Activated CD4-positive, alpha-beta memory T cell treated with anti-CD3 and anti-CD28 coated beads, Interleukin-2, amount 10 ng/mL, durations not matched to agents 7 days and 5 days (primary cell): ENCODE measurements around the gene MAD1L1. TPM values are rescaled to one million over a fixed set of nuclear protein-coding genes. Genes with fewer than 3 reads are reported as not detected.

ENCODE experiments used
- CTCF ChIA-PET: fragments of 350-600 bp; sonication (Branson Sonifier 250); formaldehyde crosslinking; loops from one replicate; lab custom pipeline; 2021; ENCODE audit warnings: antibody characterized with exemption, inconsistent platforms; lab: Charles Lee
- POLR2A ChIA-PET: fragments of 350-600 bp; sonication (Branson Sonifier 250); formaldehyde crosslinking; loops from one replicate; lab custom pipeline; 2021; ENCODE audit warnings: antibody characterized with exemption; lab: Charles Lee
- DNase-seq: peaks from one replicate; pipeline ENCODE4 v3.0.0-alpha.2; 2020
- H3K27ac Mint-ChIP-seq: one replicate; pipeline ENCODE4 v1.8.0; 2021; ENCODE audit warnings: mild to moderate bottlenecking, mixed read lengths
- H3K27me3 Mint-ChIP-seq: one replicate; pipeline ENCODE4 v1.8.0; 2021; ENCODE audit warnings: mixed read lengths
- H3K36me3 Mint-ChIP-seq: one replicate; pipeline ENCODE4 v1.8.0; 2021; ENCODE audit warnings: low read depth, mixed read lengths
- H3K4me1 Mint-ChIP-seq: one replicate; pipeline ENCODE4 v1.8.0; 2021; ENCODE audit warnings: mixed read lengths
- H3K4me3 Mint-ChIP-seq: one replicate; pipeline ENCODE4 v1.8.0; 2021; ENCODE audit warnings: mild to moderate bottlenecking, mixed read lengths
- H3K9me3 Mint-ChIP-seq: one replicate; pipeline ENCODE4 v1.8.0; 2021; ENCODE audit warnings: mixed read lengths
- total RNA-seq, 2 experiments: library from RNA; stranded (reverse); gene quantifications; one replicate each; pipeline ENCODE4 v1.2.3, GENCODE V29; 2021

Gene MAD1L1
- total RNA-seq, 2 experiments from 2014 or later, result 120 to 136 TPM

DNA sequence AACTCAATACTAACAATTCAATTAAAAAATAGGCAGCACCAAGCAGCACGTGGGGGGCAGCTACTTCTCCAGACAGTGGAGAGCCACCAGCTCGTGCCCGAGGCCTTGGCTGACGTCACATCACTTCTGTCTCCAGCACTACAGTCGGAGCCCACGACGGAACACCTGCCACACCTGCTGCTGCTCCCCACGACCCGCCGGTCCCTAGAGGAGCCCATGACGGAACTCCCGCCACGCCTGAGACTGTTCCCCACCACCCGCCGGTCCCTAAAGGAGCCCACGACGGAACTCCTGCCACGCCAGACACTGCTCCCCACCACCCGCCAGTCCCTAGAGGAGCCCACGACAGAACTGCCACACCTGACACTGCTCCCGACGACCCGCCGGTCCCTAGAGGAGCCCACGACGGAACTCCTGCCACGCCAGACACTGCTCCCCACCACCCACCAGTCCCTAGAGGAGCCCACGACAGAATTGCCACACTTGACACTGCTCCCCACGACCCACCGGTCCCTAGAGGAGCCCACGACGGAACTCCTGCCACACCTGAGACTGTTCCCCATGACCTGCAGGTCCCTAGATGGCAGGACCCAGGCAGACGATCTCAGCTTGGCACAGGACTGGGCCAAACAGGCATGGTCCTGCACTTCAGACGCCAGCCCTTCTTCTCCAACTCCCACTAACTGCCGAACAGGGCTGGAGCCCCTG is 304.7 kb downstream of the MAD1L1 start:
- Mint-ChIP-seq H3K36me3 (peaks cover 41% of the 10 kb centered on the region), H3K4me3 (no peak overlapping the region), H3K4me1 (peaks cover 42% of the 10 kb centered on the region), H3K9me3 (no peaks in the 10 kb centered on the region), H3K27ac (no peak overlapping the region), H3K27me3 (peaks cover 13% of the 10 kb centered on the region)
- CTCF ChIA-PET, result interaction anchor here (1.3 kb wide), 1 partner anchor 11 kb away, joined by 4 read pairs; no protein-coding TSS in a partner anchor
- POLR2A ChIA-PET, result interaction anchor here (1.5 kb wide), 1 partner anchor 13 kb away, joined by 3 read pairs; no protein-coding TSS in a partner anchor
- DNase-seq, result no peak

DNA sequence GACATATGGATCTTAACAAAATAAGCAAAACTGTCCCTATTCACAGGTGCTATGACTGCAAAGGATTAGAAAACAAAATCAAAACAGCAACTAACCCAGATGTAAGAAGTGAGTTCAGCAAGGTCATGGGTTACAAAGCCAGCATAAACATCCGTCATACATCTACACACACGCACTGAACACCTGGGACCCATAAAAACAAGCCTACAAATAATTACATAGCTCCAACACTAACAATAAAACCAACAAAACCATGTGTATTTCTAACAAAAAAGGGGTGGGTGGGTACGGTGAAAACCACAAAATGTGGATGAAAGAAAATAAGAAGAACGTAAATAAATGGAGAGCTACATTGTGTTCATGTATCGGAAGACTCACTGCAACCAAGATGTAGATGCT is 305.8 kb downstream of the MAD1L1 start:
- Mint-ChIP-seq H3K36me3 (peaks cover 40% of the 10 kb centered on the region), H3K27me3 (peaks cover 13% of the 10 kb centered on the region), H3K9me3 (no peaks in the 10 kb centered on the region), H3K4me1 (peaks cover 53% of the 10 kb centered on the region), H3K27ac (no peak overlapping the region), H3K4me3 (no peak overlapping the region)
- no peak for DNase-seq
- ChIA-PET POLR2A (interaction anchor here (1.2 to 1.8 kb wide), 4 partner anchors 13 to 196 kb away, joined by 3 to 13 read pairs (median 3); no protein-coding TSS in a partner anchor), CTCF (interaction anchor here (1.3 to 1.9 kb wide), 3 partner anchors 13 to 427 kb away, joined by 4 to 5 read pairs (median 5); no protein-coding TSS in a partner anchor)

DNA sequence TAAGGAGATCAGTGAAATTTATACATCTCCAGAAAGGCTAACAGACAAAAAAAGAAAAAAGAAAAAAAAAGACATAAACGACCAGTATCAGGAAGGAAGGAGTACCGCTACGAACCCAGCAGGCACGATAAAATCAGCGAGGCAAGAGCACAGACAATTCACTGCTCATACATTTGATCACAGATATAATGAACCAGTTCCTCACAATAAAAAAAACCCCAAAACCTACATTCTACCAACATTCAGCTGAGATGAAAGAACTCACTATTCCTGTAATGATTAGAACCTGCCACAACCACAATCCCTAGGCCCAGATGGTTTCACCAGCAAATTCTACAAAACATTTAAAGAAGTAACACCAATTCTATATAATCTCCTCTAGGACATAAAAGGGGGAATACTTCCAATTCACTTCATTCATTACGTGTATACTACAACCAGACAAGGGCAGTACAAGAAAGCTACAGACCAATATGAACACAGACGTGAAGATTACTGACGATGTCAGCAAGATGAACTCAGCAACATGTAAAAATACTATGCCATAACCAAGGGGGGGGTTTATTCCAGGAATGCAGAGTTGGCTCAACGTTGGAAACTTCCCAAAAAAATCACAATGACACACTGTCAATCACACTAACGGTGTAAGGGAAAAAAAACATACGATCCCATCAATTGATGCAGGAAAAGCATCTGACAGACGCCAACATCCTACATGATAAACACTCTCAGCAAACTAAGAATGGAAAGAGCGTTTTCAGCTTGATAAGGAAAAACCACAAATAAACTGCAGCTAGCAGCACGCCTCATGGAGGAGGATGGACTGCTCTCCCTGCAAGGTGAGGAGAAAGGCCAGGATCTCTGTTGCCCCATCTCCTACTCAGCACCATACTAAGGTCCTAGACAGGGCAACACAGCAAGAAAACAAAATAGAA is 306.5 kb downstream of the MAD1L1 start:
- Mint-ChIP-seq H3K4me3 (peak overlapping the region; percentile 34), H3K9me3 (no peaks in the 10 kb centered on the region), H3K27ac (peak overlapping the region; percentile 53), H3K27me3 (peaks cover 14% of the 10 kb centered on the region), H3K4me1 (peaks cover 55% of the 10 kb centered on the region), H3K36me3 (peaks cover 37% of the 10 kb centered on the region)
- ChIA-PET CTCF (interaction anchor here (0.5 to 1.9 kb wide), 4 partner anchors 13 to 851 kb away, joined by 3 to 5 read pairs (median 4); no protein-coding TSS in a partner anchor), POLR2A (interaction anchor here (0.7 to 1.8 kb wide), 5 partner anchors 10 to 196 kb away, joined by 3 to 13 read pairs (median 3); no protein-coding TSS in a partner anchor)
- peak; percentile 47 for DNase-seq

DNA sequence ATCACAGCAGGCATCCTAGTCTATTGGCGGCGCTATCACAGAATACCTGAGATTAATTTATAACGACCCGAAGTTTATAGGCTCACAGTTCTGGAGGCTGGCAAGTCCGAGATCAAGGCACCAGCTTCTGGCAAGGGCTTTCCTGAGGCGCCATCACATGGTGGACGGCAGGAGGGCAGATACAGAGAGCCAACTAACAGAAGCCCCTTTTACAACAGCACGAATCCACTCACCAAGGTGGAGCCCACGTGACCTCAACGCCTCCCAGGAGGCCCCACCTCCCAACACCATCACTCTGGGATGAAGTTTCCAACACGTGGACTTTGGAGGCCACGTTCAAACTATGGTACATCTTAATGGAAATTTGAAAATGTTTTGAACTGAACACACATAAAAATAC is 307.4 kb downstream of the MAD1L1 start:
- Mint-ChIP-seq H3K27me3 (peaks cover 14% of the 10 kb centered on the region), H3K9me3 (no peaks in the 10 kb centered on the region), H3K36me3 (peaks cover 38% of the 10 kb centered on the region), H3K4me1 (peaks cover 62% of the 10 kb centered on the region), H3K4me3 (peak overlapping the region; percentile 34), H3K27ac (peak overlapping the region; percentile 53)
- ChIA-PET CTCF (interaction anchor here (0.5 kb wide), 1 partner anchor 850 kb away, joined by 3 read pairs; no protein-coding TSS in a partner anchor), POLR2A (interaction anchor here (1.3 kb wide), 1 partner anchor 15 kb away, joined by 4 read pairs; no protein-coding TSS in a partner anchor)
- DNase-seq, result no peak

DNA sequence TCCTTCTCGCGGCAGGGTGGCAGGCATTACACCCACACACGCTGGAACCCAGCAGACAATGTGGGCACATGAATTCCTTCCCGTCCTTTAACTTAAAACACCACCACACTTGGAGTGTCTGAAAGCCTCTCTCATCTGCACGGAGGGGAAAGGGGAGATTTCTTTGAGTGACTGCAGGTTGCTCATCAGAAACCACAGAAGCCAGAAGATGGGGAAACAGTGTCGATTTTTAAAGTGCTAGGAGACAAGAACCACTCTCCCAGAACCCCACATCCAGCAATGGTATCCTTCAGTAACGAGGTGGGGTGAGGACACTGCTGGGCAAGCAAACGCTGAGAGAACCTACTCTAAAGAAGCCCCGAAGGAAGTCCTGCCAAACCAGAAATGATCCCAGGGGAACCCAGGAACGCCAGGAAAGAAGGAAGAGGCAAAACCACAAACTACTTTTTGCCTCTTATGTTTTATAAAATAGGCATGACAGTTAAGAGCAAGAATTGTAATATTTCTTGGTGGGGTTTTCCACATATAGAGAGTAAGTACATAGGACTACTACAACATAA is 308.4 kb downstream of the MAD1L1 start:
- Mint-ChIP-seq H3K36me3 (peaks cover 46% of the 10 kb centered on the region), H3K27me3 (peaks cover 18% of the 10 kb centered on the region), H3K9me3 (no peaks in the 10 kb centered on the region), H3K27ac (no peak overlapping the region), H3K4me1 (peaks cover 72% of the 10 kb centered on the region), H3K4me3 (no peak overlapping the region)
- CTCF ChIA-PET, result no interaction called here
- no peak for DNase-seq
- POLR2A ChIA-PET, result interaction anchor here (1.3 to 2.6 kb wide), 3 partner anchors 15 to 62 kb away, joined by 4 to 12 read pairs (median 5); no protein-coding TSS in a partner anchor

DNA sequence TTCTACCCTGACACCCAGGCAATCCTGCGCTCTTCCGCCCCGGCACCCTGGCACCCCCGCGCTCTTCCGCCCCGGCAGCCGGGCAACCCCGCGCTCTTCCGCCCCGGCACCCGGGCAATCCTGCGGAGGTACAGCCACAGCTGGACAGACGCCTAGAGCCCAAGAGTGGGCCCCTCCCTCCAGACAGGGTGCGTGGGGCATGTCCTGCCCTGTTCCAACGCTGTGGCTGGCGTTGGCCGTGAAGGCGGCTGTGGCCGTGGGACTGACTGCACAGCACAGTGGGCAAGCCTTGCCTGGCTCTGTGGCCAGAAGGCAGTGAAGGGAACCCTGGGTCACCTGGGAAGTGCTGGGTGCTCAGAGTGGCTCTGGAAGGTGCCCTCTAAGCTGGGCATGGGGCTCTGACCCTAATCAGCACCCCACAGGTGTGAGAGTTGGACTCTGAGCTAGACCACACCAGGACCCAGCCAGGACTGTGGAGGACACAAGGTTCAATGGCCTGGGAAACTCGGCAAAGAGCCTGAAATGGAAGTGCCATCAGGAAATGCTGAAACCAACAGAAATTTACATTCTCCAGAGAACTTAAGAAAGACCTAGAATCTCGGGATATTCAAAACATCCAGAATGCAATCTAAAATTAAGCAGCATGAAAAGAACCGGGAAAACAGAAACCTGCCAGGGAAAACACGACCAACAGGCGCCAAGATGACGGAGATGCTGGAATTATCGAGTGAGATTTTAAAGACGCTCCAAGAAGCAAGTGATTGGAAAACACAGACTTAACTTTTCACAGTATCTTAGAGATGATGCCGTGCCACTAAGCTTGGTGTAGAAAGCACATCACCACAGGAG is 309.1 kb downstream of the MAD1L1 start:
- Mint-ChIP-seq H3K4me1 (peaks cover 74% of the 10 kb centered on the region), H3K27me3 (peaks cover 18% of the 10 kb centered on the region), H3K36me3 (peaks cover 47% of the 10 kb centered on the region), H3K9me3 (no peaks in the 10 kb centered on the region), H3K27ac (no peak overlapping the region), H3K4me3 (no peak overlapping the region)
- ChIA-PET CTCF (no interaction called here), POLR2A (interaction anchor here (2.0 to 2.6 kb wide), 2 partner anchors 16 to 63 kb away, joined by 5 to 12 read pairs; no protein-coding TSS in a partner anchor)
- DNase-seq, result no peak

DNA sequence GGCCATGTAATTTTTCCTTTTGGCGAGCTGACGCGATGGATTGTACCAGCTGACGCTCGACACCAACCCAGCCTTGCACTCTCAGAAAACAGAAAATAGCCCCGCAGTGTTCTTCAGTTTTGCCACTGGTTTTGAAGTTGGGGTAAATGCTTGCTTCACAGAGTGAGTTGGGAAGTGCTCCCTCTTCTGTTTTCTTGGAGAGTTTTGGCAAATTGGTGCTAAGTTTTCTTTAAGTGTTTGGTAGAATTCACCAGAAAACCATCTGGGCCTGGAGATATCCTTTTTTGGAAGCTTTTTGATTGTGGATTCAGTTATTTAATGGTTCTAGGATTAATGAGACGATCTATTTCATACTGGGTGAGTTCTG is 309.9 kb downstream of the MAD1L1 start:
- no peak overlapping the region for H3K4me3 Mint-ChIP-seq
- H3K27me3 Mint-ChIP-seq, result peaks cover 13% of the 10 kb centered on the region
- DNase-seq, result no peak
- H3K27ac Mint-ChIP-seq, result no peak overlapping the region
- ChIA-PET CTCF (interaction anchor here (1.0 to 1.6 kb wide), 3 partner anchors 17 to 197 kb away, joined by 3 to 6 read pairs (median 3); no protein-coding TSS in a partner anchor), POLR2A (interaction anchor here (1.5 to 2.6 kb wide), 3 partner anchors 16 to 115 kb away, joined by 3 to 12 read pairs (median 5); no protein-coding TSS in a partner anchor)
- H3K36me3 Mint-ChIP-seq, result peaks cover 43% of the 10 kb centered on the region
- H3K9me3 Mint-ChIP-seq, result no peaks in the 10 kb centered on the region
- H3K4me1 Mint-ChIP-seq, result peaks cover 74% of the 10 kb centered on the region

DNA sequence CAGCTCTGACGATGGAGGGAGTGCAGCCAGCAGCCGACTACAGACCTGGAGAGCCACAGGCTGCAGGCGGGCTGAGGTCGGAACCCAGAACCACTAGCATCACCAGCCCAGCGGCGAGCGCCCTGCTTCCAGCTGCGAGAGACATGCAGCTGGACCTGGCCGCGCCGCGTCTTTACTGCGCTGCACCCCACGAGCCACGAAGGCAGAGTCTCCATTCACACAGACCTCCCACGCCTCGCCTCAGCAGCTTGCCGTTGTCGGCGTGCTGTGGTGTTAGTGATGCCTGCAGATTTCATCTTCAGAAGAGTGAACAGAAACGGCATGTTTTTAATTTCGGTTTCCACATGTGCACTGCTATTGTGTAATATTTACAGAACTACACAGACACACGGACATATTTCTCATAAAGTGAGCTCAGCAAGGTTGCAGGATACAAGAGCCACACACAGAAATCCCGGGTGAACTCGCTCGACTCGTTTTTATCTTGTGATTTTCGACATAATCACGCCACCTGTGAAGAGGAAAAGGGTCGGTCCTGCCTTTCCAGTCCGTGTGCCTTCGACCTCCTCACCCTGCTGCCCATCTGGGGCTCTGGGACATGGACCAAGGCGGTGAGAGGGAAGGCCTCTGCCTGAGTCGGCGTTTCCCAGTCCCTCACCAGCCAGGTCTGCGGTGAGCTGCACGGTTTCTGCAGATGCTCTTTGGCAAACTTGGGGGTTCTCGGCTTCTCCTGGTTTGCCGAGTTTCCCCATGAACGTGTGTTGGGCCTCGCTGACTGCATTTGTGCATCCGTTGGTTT is 310.5 kb downstream of the MAD1L1 start:
- peak; percentile 38 for DNase-seq
- H3K27ac Mint-ChIP-seq, result no peak overlapping the region
- peak overlapping the region; percentile 40 for H3K4me3 Mint-ChIP-seq
- H3K27me3 Mint-ChIP-seq, result peaks cover 13% of the 10 kb centered on the region
- ChIA-PET CTCF (interaction anchor here (1.0 to 1.6 kb wide), 4 partner anchors 17 to 198 kb away, joined by 3 to 6 read pairs (median 3); no protein-coding TSS in a partner anchor), POLR2A (interaction anchor here (0.8 to 2.6 kb wide), 5 partner anchors 17 to 116 kb away, joined by 3 to 12 read pairs (median 3); no protein-coding TSS in a partner anchor)
- peaks cover 75% of the 10 kb centered on the region for H3K4me1 Mint-ChIP-seq
- H3K9me3 Mint-ChIP-seq, result no peaks in the 10 kb centered on the region
- peaks cover 42% of the 10 kb centered on the region for H3K36me3 Mint-ChIP-seq

DNA sequence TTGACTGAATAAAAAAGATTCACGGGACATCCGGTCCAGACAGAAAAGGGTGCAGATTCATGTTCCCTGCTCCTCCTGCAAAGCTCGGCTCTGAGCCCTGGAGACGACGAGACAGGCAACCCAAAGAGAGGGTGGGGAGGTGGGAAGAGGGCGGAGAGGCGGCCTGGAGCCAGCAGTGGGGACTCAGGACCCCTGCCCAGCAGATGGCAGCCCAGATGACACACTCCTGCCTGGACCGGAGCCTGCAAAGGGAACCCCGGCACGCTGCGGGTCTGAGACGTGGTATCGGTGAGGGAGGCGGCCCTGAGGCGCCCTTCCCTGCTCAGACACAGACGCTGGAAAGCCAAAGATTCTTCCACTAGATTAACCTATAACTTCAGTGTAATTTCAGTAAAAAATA is 311.9 kb downstream of the MAD1L1 start:
- ChIA-PET CTCF (no interaction called here), POLR2A (no interaction called here)
- peaks cover 13% of the 10 kb centered on the region for H3K27me3 Mint-ChIP-seq
- no peak for DNase-seq
- H3K27ac Mint-ChIP-seq, result no peak overlapping the region
- peaks cover 40% of the 10 kb centered on the region for H3K36me3 Mint-ChIP-seq
- no peak overlapping the region for H3K4me3 Mint-ChIP-seq
- H3K9me3 Mint-ChIP-seq, result no peaks in the 10 kb centered on the region
- peaks cover 63% of the 10 kb centered on the region for H3K4me1 Mint-ChIP-seq

DNA sequence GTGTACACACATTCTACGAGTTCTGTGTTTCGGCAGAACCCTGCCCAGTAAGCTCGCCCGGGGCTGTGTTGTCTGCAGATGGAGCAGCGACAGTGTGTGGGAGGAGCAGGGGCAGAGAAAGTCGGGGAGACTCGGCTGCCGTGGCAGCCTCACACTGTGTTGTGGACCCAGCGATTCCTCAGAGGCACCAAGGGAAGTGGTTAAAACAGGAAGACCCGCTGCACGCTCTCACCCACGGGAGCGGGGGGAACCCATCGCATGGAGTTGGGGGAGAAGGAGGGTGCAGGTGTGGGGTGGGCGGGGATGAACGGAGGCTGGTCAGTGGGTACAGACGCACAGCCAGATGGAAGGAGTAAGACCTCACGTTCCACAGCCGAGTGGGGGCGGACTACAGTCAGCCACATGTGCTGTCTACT is 312.5 kb downstream of the MAD1L1 start:
- Mint-ChIP-seq H3K4me3 (peak overlapping the region; percentile 67), H3K27ac (no peak overlapping the region), H3K27me3 (peaks cover 13% of the 10 kb centered on the region), H3K9me3 (no peaks in the 10 kb centered on the region), H3K36me3 (peaks cover 40% of the 10 kb centered on the region), H3K4me1 (peaks cover 57% of the 10 kb centered on the region)
- CTCF ChIA-PET, result interaction anchor here (1.3 kb wide), 1 partner anchor 66 kb away, joined by 3 read pairs; no protein-coding TSS in a partner anchor
- peak; percentile 51 for DNase-seq
- POLR2A ChIA-PET, result interaction anchor here (1.0 to 1.1 kb wide), 2 partner anchors 19 to 118 kb away, joined by 4 to 5 read pairs; no protein-coding TSS in a partner anchor
